Endothelial cell of umbilical vein (primary cell): Measurements from ENCODE around the gene FAM221A. TPM values are rescaled to one million over a fixed set of nuclear protein-coding genes. Genes with fewer than 3 reads are reported as not detected.

Source experiments
- BruUV-seq: library from RNA; stranded (reverse); fragments of 400-500 nt; replicated peaks from 2 replicates; lab custom pipeline; 2021; lab: Mats Ljungman, UMichigan
- CTCF ChIA-PET: fragments of 300-600, 350-600 bp; sonication (Branson Sonifier 250); formaldehyde crosslinking; loops from one replicate; lab custom pipeline; 2021; ENCODE audit warnings: antibody characterized with exemption, inconsistent platforms; lab: Charles Lee
- POLR2A ChIA-PET: fragments of 300-600, 350-600 bp; sonication (Branson Sonifier 250); formaldehyde crosslinking; loops from one replicate; lab custom pipeline; 2021; ENCODE audit warnings: antibody characterized with exemption, inconsistent platforms; lab: Charles Lee
- DNase-seq: peaks from one replicate; pipeline ENCODE4 v3.0.0-alpha.2; 2011; ENCODE audit warnings: low read depth, low spot score
- FAIRE-seq: peaks from 2 replicates; lab custom pipeline; 2011; peaks lifted over from hg19 to GRCh38; lab: Jason Lieb, UNC
- H2AFZ ChIP-seq: 2 replicates; pipeline ENCODE4 v1.6.0; 2012; ENCODE audit warnings: low read depth, low read length, control low read depth, inconsistent platforms
- H3K27ac ChIP-seq: 2 replicates; pipeline ENCODE4 v1.5.1; 2011; ENCODE audit warnings: low read depth, mild to moderate bottlenecking, control low read depth, low read length, moderate library complexity; ENCODE audit not compliant: insufficient read depth
- H3K27me3 ChIP-seq, 2 experiments: 2 replicates each; pipeline versions ENCODE4 v1.6.0 to v1.6.1; 2011; ENCODE audit warnings: low read length in 2 of 2, mixed read lengths in 1 of 2; ENCODE audit not compliant: control insufficient read depth in 2 of 2, insufficient read depth in 2 of 2
- H3K36me3 ChIP-seq, 2 experiments: 2 replicates in 1 of 2; 3 replicates in 1 of 2; pipeline ENCODE4 v1.5.1; 2011; ENCODE audit warnings: low read length in 2 of 2, mild to moderate bottlenecking in 1 of 2, moderate library complexity in 1 of 2; ENCODE audit not compliant: control insufficient read depth in 2 of 2, insufficient read depth in 2 of 2; ENCODE audit errors: extremely low read depth in 1 of 2
- H3K4me1 ChIP-seq: 3 replicates; pipeline ENCODE4 v1.5.1; 2011; ENCODE audit warnings: mild to moderate bottlenecking, low read length; ENCODE audit not compliant: control insufficient read depth, insufficient read depth; ENCODE audit errors: extremely low read depth
- H3K4me2 ChIP-seq: 2 replicates; pipeline ENCODE4 v1.6.1; 2011; ENCODE audit warnings: low read length, control low read depth, mixed read lengths; ENCODE audit not compliant: insufficient read depth
- H3K4me3 ChIP-seq, 3 experiments: fragments of 200-600 bp in 1 of 3; sonication (generic), shearing (Covaris generic) in 1 of 3; replicated peaks in 1 of 3; 2 replicates each; pipeline ENCODE4 v1.5.1; 2011 to 2016; ENCODE audit warnings: control low read depth in 3 of 3, low read length in 3 of 3, mild to moderate bottlenecking in 2 of 3, inconsistent platforms in 1 of 3, low read depth in 1 of 3, moderate library complexity in 1 of 3; ENCODE audit not compliant: insufficient read depth in 1 of 3
- H3K79me2 ChIP-seq: 2 replicates; pipeline ENCODE4 v1.6.0; 2012; ENCODE audit warnings: low read length, inconsistent platforms; ENCODE audit not compliant: control insufficient read depth, insufficient read depth
- H3K9ac ChIP-seq: replicated peaks from 2 replicates; pipeline ENCODE3; 2011; ENCODE audit warnings: low read length, control low read depth; ENCODE audit not compliant: insufficient read depth; ENCODE audit errors: extremely low read depth
- H3K9me1 ChIP-seq: replicated peaks from 3 replicates; pipeline ENCODE4 v1.6.0; 2011; ENCODE audit warnings: mild to moderate bottlenecking, low read length; ENCODE audit not compliant: control insufficient read depth, insufficient read depth; ENCODE audit errors: extremely low read depth
- H3K9me3 ChIP-seq: replicated peaks from 2 replicates; pipeline ENCODE4 v1.5.1; 2012; ENCODE audit warnings: low read length, inconsistent platforms; ENCODE audit not compliant: control insufficient read depth, insufficient read depth
- H4K20me1 ChIP-seq: replicated peaks from 2 replicates; pipeline ENCODE3; 2011; ENCODE audit warnings: mild to moderate bottlenecking, low read length; ENCODE audit not compliant: control insufficient read depth, insufficient read depth; ENCODE audit errors: extremely low read depth
- CTCF ChIP-seq, 2 donors: IDR thresholded peaks; 1 replicate in 1 of 2; 2 replicates in 1 of 2; pipeline ENCODE4 v1.5.1; 2011; ENCODE audit warnings: low read length in 2 of 2, mild to moderate bottlenecking in 2 of 2, moderate library complexity in 2 of 2, control low read depth in 1 of 2, inconsistent platforms in 1 of 2, low read depth in 1 of 2; ENCODE audit not compliant: insufficient read depth in 1 of 2; ENCODE audit errors: extremely low read depth in 1 of 2
- EZH2 ChIP-seq: IDR thresholded peaks from 2 replicates; pipeline ENCODE4 v1.6.1; 2012; ENCODE audit warnings: borderline replicate concordance, low read depth, mild to moderate bottlenecking, moderate library complexity, low read length, inconsistent platforms; ENCODE audit not compliant: severe bottlenecking
- FOS ChIP-seq: IDR thresholded peaks from 2 replicates; pipeline ENCODE4 v1.6.1; 2011; ENCODE audit warnings: mild to moderate bottlenecking, low read length, moderate library complexity, borderline replicate concordance; ENCODE audit not compliant: insufficient read depth
- GATA2 ChIP-seq: IDR thresholded peaks from 2 replicates; pipeline ENCODE4 v1.7.0; 2011; ENCODE audit warnings: low read depth, mild to moderate bottlenecking, moderate library complexity, mixed read lengths, low read length; ENCODE audit not compliant: insufficient read length, insufficient read depth
- JUN ChIP-seq: IDR thresholded peaks from 2 replicates; pipeline ENCODE4 v1.6.1; 2011; ENCODE audit warnings: borderline replicate concordance, low read depth; ENCODE audit not compliant: insufficient read length, insufficient read depth
- MAX ChIP-seq: IDR thresholded peaks from 2 replicates; pipeline ENCODE4 v1.6.1; 2011; ENCODE audit not compliant: insufficient read depth, insufficient read length
- MYC ChIP-seq: IDR thresholded peaks from one replicate; pipeline ENCODE4 v1.6.1; 2011; ENCODE audit warnings: mild to moderate bottlenecking, low read depth, low read length
- POLR2A ChIP-seq: IDR thresholded peaks from 2 replicates; pipeline ENCODE4 v1.6.1; 2012; ENCODE audit warnings: low read depth, mild to moderate bottlenecking, control low read depth, low read length
- POLR2AphosphoS5 ChIP-seq: IDR thresholded peaks from 2 replicates; pipeline ENCODE4 v1.6.1; 2012; ENCODE audit warnings: low read depth, mild to moderate bottlenecking, control low read depth, low read length, moderate library complexity; ENCODE audit not compliant: insufficient read depth
- dilution Hi-C: fragments of 300-500 bp; cut with MboI; formaldehyde crosslinking; loops from one replicate; pipeline ENCODE4 v1.15.0; 2019; ENCODE audit warnings: low sequenced_read_pairs; ENCODE audit not compliant: extremely low pct_ligation_motif_present
- intact Hi-C: fragments of 100-400 bp; cut with micrococcal nuclease; formaldehyde crosslinking; loops from one replicate; pipeline ENCODE4 v1.10.0; 2022
- polyA plus RNA-seq, 4 experiments: library from polyadenylated mRNA; depleted of rRNA in 3 of 4; stranded (reverse) in 3 of 4; unstranded in 1 of 4; fragments of >200 nt; gene quantifications; 2 replicates each; pipeline versions ENCODE4 v1.2.1 to v1.2.3, GENCODE V29; 2011 to 2012; ENCODE audit warnings: missing spikeins in 1 of 4
- total RNA-seq: library from RNA; stranded (reverse); gene quantifications from 2 replicates; pipeline ENCODE4 v1.2.3, GENCODE V29; 2021

Gene FAM221A
- total and polyA plus RNA-seq, 2 donors (not counting 3 experiments of a cell fraction or from before 2014, with no cell fraction given) = 8.1 to 9.4 TPM

GRCh38 chr7:23714579-23714978 lies 34.6 kb downstream of the FAM221A start:
- Histone ChIP-seq H3K9ac (no peak overlapping the region), H3K27me3 (no peaks in the 10 kb centered on the region), H3K27ac (no peak overlapping the region), H3K36me3 (no peaks in the 10 kb centered on the region), H2AFZ (no peak overlapping the region), H3K4me2 (no peak overlapping the region), H3K4me1 (no peaks in the 10 kb centered on the region), H3K9me1 (no peaks in the 10 kb centered on the region), H3K9me3 (no peaks in the 10 kb centered on the region), H3K79me2 (no peaks in the 10 kb centered on the region), H4K20me1 (no peaks in the 10 kb centered on the region), H3K4me3 (no peak overlapping the region)
- intact Hi-C loops (loop anchor here (5.0 kb wide), 3 partner anchors 627 to 1383 kb away; no protein-coding TSS in a partner anchor), dilution Hi-C loops (no loop called here)
- TF ChIP-seq CTCF (IDR thresholded peaks at IDR 0.05; ENCODE audit: extremely low read depth in 1 of 2, insufficient read depth in 1 of 2, low read depth in 1 of 2, low read length in 2 of 2) (no peak), MAX (no peak), FOS (no peak), EZH2 (no peak), JUN (no peak), POLR2AphosphoS5 (no peak), MYC (no peak), POLR2A (no peak), GATA2 (no peak)
- no peak for FAIRE-seq
- ChIA-PET CTCF (interaction anchor here (2.1 to 8.3 kb wide), 4 partner anchors 18 to 167 kb away, joined by 9 to 136 read pairs (median 54); no protein-coding TSS in a partner anchor), POLR2A (no interaction called here)
- no peak for DNase-seq
- BruUV-seq = no TSS peak
